CD8-positive, alpha-beta memory T cell (primary cell): ENCODE data around the gene HGFAC. TPM values are rescaled to one million over a fixed set of nuclear protein-coding genes. Genes with fewer than 3 reads are reported as not detected.

Experiments
- CTCF ChIA-PET: fragments of 350-600 bp; sonication (Branson Sonifier 250); formaldehyde crosslinking; loops from one replicate; lab custom pipeline; 2021; ENCODE audit warnings: antibody characterized with exemption; lab: Charles Lee
- POLR2A ChIA-PET: fragments of 350-600 bp; sonication (Branson Sonifier 250); formaldehyde crosslinking; loops from one replicate; lab custom pipeline; 2021; ENCODE audit warnings: antibody characterized with exemption; lab: Charles Lee
- DNase-seq, 5 donors: peaks; one replicate each; pipeline versions ENCODE4 v3.0.0 to v3.0.0-alpha.2; 2020 to 2022; ENCODE audit warnings: mixed read lengths in 1 of 5
- H3K27ac ChIP-seq: one replicate; pipeline ENCODE4 v1.7.0; 2013; ENCODE audit warnings: low read depth, mild to moderate bottlenecking, low read length, moderate library complexity
- H3K27me3 ChIP-seq: 2 replicates; pipeline ENCODE4 v1.7.0; 2013; ENCODE audit warnings: low read length, mild to moderate bottlenecking; ENCODE audit not compliant: insufficient read depth, poor library complexity, severe bottlenecking
- H3K36me3 ChIP-seq: 2 replicates; pipeline ENCODE4 v1.7.0; 2013; ENCODE audit warnings: mild to moderate bottlenecking, low read length, moderate library complexity; ENCODE audit not compliant: insufficient read depth
- H3K4me1 ChIP-seq: 2 replicates; pipeline ENCODE4 v1.7.0; 2013; ENCODE audit warnings: mild to moderate bottlenecking, low read length, moderate library complexity; ENCODE audit not compliant: insufficient read depth
- H3K4me3 ChIP-seq: 2 replicates; pipeline ENCODE4 v1.7.0; 2013; ENCODE audit warnings: mild to moderate bottlenecking, low read length
- H3K9me3 ChIP-seq: 2 replicates; pipeline ENCODE4 v1.7.0; 2013; ENCODE audit warnings: mild to moderate bottlenecking, low read length
- H3K27ac Mint-ChIP-seq, 8 donors: one replicate each; pipeline ENCODE4 v1.8.0; 2020 to 2021; ENCODE audit warnings: mixed read lengths in 8 of 8, mild to moderate bottlenecking in 6 of 8, inconsistent platforms in 3 of 8, moderate library complexity in 3 of 8
- H3K27me3 Mint-ChIP-seq, 2 donors: one replicate each; pipeline ENCODE4 v1.8.0; 2020 to 2021; ENCODE audit warnings: mixed read lengths in 2 of 2, mild to moderate bottlenecking in 1 of 2, moderate library complexity in 1 of 2
- H3K36me3 Mint-ChIP-seq, 3 donors: one replicate each; pipeline ENCODE4 v1.8.0; 2020 to 2021; ENCODE audit warnings: mixed read lengths in 3 of 3, inconsistent platforms in 1 of 3, mild to moderate bottlenecking in 1 of 3
- H3K4me1 Mint-ChIP-seq, 3 donors: one replicate each; pipeline ENCODE4 v1.8.0; 2020 to 2021; ENCODE audit warnings: mixed read lengths in 3 of 3, inconsistent platforms in 1 of 3, mild to moderate bottlenecking in 1 of 3
- H3K4me3 Mint-ChIP-seq, 7 donors: one replicate each; pipeline ENCODE4 v1.8.0; 2020 to 2021; ENCODE audit warnings: mixed read lengths in 7 of 7, mild to moderate bottlenecking in 6 of 7, moderate library complexity in 4 of 7, inconsistent platforms in 2 of 7
- H3K9me3 Mint-ChIP-seq, 5 donors: one replicate each; pipeline ENCODE4 v1.8.0; 2020 to 2022; ENCODE audit warnings: mixed read lengths in 5 of 5, mild to moderate bottlenecking in 3 of 5, moderate library complexity in 2 of 5, inconsistent platforms in 1 of 5
- polyA plus RNA-seq: library from polyadenylated mRNA; unstranded; fragments of 300-500 nt; fragmentation: Illumina TruSeq; gene quantifications from one replicate; pipeline ENCODE4 v1.2.3, GENCODE V29; 2021
- total RNA-seq, 2 experiments: library from RNA; stranded (reverse); gene quantifications; one replicate each; pipeline ENCODE4 v1.2.3, GENCODE V29; 2021

The HGFAC gene
- total and polyA plus RNA-seq, 3 experiments from 2014 or later = not detected

- no peaks in the 10 kb centered on the region for H3K4me1 ChIP-seq
- H3K27ac ChIP-seq = no peak overlapping the region
- peaks cover 4% of the 10 kb centered on the region for H3K27me3 ChIP-seq
- H3K9me3 ChIP-seq = no peaks in the 10 kb centered on the region
- H3K9me3 Mint-ChIP-seq = no peaks in the 10 kb centered on the region
- H3K4me3 ChIP-seq = no peak overlapping the region
- ChIA-PET POLR2A (no interaction called here), CTCF (no interaction called here)
- no peak overlapping the region for H3K4me3 Mint-ChIP-seq
- H3K27ac Mint-ChIP-seq = no peak overlapping the region
- no peaks in the 10 kb centered on the region for H3K36me3 Mint-ChIP-seq
- DNase-seq = no peak
- H3K27me3 Mint-ChIP-seq = peaks cover 14 to 31% of the 10 kb centered on the region in 2 donors
- no peaks in the 10 kb centered on the region for H3K4me1 Mint-ChIP-seq
- H3K36me3 ChIP-seq = no peaks in the 10 kb centered on the region
These were observed 52.7 kb downstream of the HGFAC start for GRCh38 chr4:3494462-3494871.

- no peak overlapping the region for H3K27ac Mint-ChIP-seq
- H3K4me3 ChIP-seq = no peak overlapping the region
- peaks cover 12 to 31% of the 10 kb centered on the region in 2 donors for H3K27me3 Mint-ChIP-seq
- ChIA-PET POLR2A (no interaction called here), CTCF (interaction anchor here (0.9 kb wide), 1 partner anchor 16 kb away, joined by 3 read pairs; no protein-coding TSS in a partner anchor)
- H3K27me3 ChIP-seq = peaks cover 4% of the 10 kb centered on the region
- H3K36me3 ChIP-seq = no peaks in the 10 kb centered on the region
- no peaks in the 10 kb centered on the region for H3K4me1 ChIP-seq
- H3K4me3 Mint-ChIP-seq = peak overlapping the region in 1 of 7 donors; percentile 72
- no peak for DNase-seq
- no peaks in the 10 kb centered on the region for H3K9me3 ChIP-seq
- H3K36me3 Mint-ChIP-seq = no peaks in the 10 kb centered on the region
- H3K27ac ChIP-seq = no peak overlapping the region
- no peaks in the 10 kb centered on the region for H3K4me1 Mint-ChIP-seq
- no peaks in the 10 kb centered on the region for H3K9me3 Mint-ChIP-seq
These were observed 53.6 kb downstream of the HGFAC start for GRCh38 chr4:3495204-3495975.

- Mint-ChIP-seq H3K4me1 (no peaks in the 10 kb centered on the region), H3K4me3 (no peak overlapping the region), H3K27me3 (peaks cover 10 to 31% of the 10 kb centered on the region in 2 donors), H3K36me3 (no peaks in the 10 kb centered on the region), H3K27ac (no peak overlapping the region), H3K9me3 (no peaks in the 10 kb centered on the region)
- Histone ChIP-seq H3K4me1 (no peaks in the 10 kb centered on the region), H3K36me3 (no peaks in the 10 kb centered on the region), H3K9me3 (no peaks in the 10 kb centered on the region), H3K27ac (no peak overlapping the region), H3K4me3 (no peak overlapping the region), H3K27me3 (peaks cover 4% of the 10 kb centered on the region)
- ChIA-PET CTCF (interaction anchor here (0.9 kb wide), 1 partner anchor 17 kb away, joined by 3 read pairs; no protein-coding TSS in a partner anchor), POLR2A (no interaction called here)
- DNase-seq = no peak
These were observed 54.3 kb downstream of the HGFAC start for GRCh38 chr4:3496021-3496420.

- H3K27me3 Mint-ChIP-seq = peaks cover 3 to 22% of the 10 kb centered on the region in 2 donors
- H3K9me3 Mint-ChIP-seq = no peaks in the 10 kb centered on the region
- H3K4me3 Mint-ChIP-seq = peak overlapping the region in 1 of 7 donors; percentile 18
- CTCF ChIA-PET = no interaction called here
- H3K36me3 ChIP-seq = no peaks in the 10 kb centered on the region
- no peaks in the 10 kb centered on the region for H3K4me1 ChIP-seq
- no peak for DNase-seq
- POLR2A ChIA-PET = no interaction called here
- no peak overlapping the region for H3K4me3 ChIP-seq
- H3K27me3 ChIP-seq = peaks cover 4% of the 10 kb centered on the region
- no peak overlapping the region for H3K27ac Mint-ChIP-seq
- peaks cover 0 to 5% (median 1%) of the 10 kb centered on the region in 3 donors for H3K36me3 Mint-ChIP-seq
- H3K9me3 ChIP-seq = no peaks in the 10 kb centered on the region
- peaks cover 0 to 4% (median 0%) of the 10 kb centered on the region in 3 donors for H3K4me1 Mint-ChIP-seq
- H3K27ac ChIP-seq = no peak overlapping the region
These were observed 55.3 kb downstream of the HGFAC start for GRCh38 chr4:3497095-3497494.

- H3K27me3 ChIP-seq = peaks cover 4% of the 10 kb centered on the region
- no peaks in the 10 kb centered on the region for H3K36me3 ChIP-seq
- H3K4me3 ChIP-seq = no peak overlapping the region
- Mint-ChIP-seq H3K4me3 (no peak overlapping the region), H3K36me3 (peaks cover 0 to 9% (median 1%) of the 10 kb centered on the region in 3 donors), H3K27ac (no peak overlapping the region), H3K4me1 (peaks cover 0 to 4% (median 0%) of the 10 kb centered on the region in 3 donors), H3K9me3 (no peaks in the 10 kb centered on the region), H3K27me3 (peaks cover 3 to 17% of the 10 kb centered on the region in 2 donors)
- DNase-seq = no peak
- no peaks in the 10 kb centered on the region for H3K9me3 ChIP-seq
- POLR2A ChIA-PET = no interaction called here
- CTCF ChIA-PET = no interaction called here
- H3K4me1 ChIP-seq = no peaks in the 10 kb centered on the region
- H3K27ac ChIP-seq = no peak overlapping the region
These were observed 56.0 kb downstream of the HGFAC start for GRCh38 chr4:3497523-3498389.

GRCh38 chr4:3498407-3498806 is 56.6 kb downstream of the HGFAC start:
- Mint-ChIP-seq H3K4me1 (peaks cover 2 to 6% (median 3%) of the 10 kb centered on the region in 3 donors), H3K4me3 (no peak overlapping the region), H3K27me3 (peaks cover 3 to 17% of the 10 kb centered on the region in 2 donors), H3K9me3 (no peaks in the 10 kb centered on the region), H3K27ac (no peak overlapping the region), H3K36me3 (peaks cover 0 to 15% (median 3%) of the 10 kb centered on the region in 3 donors)
- H3K27me3 ChIP-seq = peaks cover 4% of the 10 kb centered on the region
- CTCF ChIA-PET = no interaction called here
- H3K4me3 ChIP-seq = no peak overlapping the region
- no peak for DNase-seq
- no peaks in the 10 kb centered on the region for H3K4me1 ChIP-seq
- POLR2A ChIA-PET = no interaction called here
- no peaks in the 10 kb centered on the region for H3K36me3 ChIP-seq
- no peaks in the 10 kb centered on the region for H3K9me3 ChIP-seq
- H3K27ac ChIP-seq = no peak overlapping the region
